Measurements from ENCODE around the gene ADRA1B. TPM values are rescaled to one million over a fixed set of nuclear protein-coding genes. Genes with fewer than 3 reads are reported as not detected.

Gene ADRA1B
- 1.2 TPM in 1 of 2 replicates, not detected in the other for total RNA-seq

GRCh38 chr5:159915904-159916840, at the start of gene ADRA1B:
Gene ADRA1B (plus strand): TSS chr5:159916482. CDS start chr5:159916906, 424 bp downstream.

GRCh38 chr5:160008877-160009590, 92.8 kb downstream of the ADRA1B start, which contains the start of gene TTC1:
Gene TTC1 (plus strand): TSS chr5:160009139. CDS start chr5:160010529, 1,390 bp downstream.

Other genes with a start within 250 kb of the ADRA1B start
- 35.0 and 49.9 TPM in 2 replicates for gene TTC1, start 92.7 kb downstream of the ADRA1B start, total RNA-seq
- 16.4 and 21.1 TPM in 2 replicates for gene PWWP2A, start 203.0 kb downstream of the ADRA1B start, total RNA-seq

All from tracheal epithelial cell (primary cell).